Activated naive CD8-positive, alpha-beta T cell treated with anti-CD3 and anti-CD28 coated beads, Interleukin-2, amount 50 U/mL, for 24 hours (primary cell): ENCODE results near the gene SASH1.

Experiments used
- ATAC-seq: fragments of 150-1000 bp; cut with Tn5 transposase; one replicate; pipeline ENCODE4 v1.10.0; 2021
- DNase-seq: peaks from one replicate; pipeline ENCODE4 v3.0.0; 2021
- H3K27ac Mint-ChIP-seq: one replicate; pipeline ENCODE4 v1.8.0; 2021; ENCODE audit warnings: mild to moderate bottlenecking, mixed read lengths
- H3K27me3 Mint-ChIP-seq: one replicate; pipeline ENCODE4 v1.8.0; 2021; ENCODE audit warnings: mixed read lengths
- H3K36me3 Mint-ChIP-seq: one replicate; pipeline ENCODE4 v1.8.0; 2021; ENCODE audit warnings: low read depth, mixed read lengths
- H3K4me1 Mint-ChIP-seq: one replicate; pipeline ENCODE4 v1.8.0; 2021; ENCODE audit warnings: mixed read lengths
- H3K4me3 Mint-ChIP-seq: one replicate; pipeline ENCODE4 v1.8.0; 2021; ENCODE audit warnings: mild to moderate bottlenecking, moderate library complexity, mixed read lengths
- H3K9me3 Mint-ChIP-seq: one replicate; pipeline ENCODE4 v1.8.0; 2021; ENCODE audit warnings: mixed read lengths

The SASH1 gene

DNA sequence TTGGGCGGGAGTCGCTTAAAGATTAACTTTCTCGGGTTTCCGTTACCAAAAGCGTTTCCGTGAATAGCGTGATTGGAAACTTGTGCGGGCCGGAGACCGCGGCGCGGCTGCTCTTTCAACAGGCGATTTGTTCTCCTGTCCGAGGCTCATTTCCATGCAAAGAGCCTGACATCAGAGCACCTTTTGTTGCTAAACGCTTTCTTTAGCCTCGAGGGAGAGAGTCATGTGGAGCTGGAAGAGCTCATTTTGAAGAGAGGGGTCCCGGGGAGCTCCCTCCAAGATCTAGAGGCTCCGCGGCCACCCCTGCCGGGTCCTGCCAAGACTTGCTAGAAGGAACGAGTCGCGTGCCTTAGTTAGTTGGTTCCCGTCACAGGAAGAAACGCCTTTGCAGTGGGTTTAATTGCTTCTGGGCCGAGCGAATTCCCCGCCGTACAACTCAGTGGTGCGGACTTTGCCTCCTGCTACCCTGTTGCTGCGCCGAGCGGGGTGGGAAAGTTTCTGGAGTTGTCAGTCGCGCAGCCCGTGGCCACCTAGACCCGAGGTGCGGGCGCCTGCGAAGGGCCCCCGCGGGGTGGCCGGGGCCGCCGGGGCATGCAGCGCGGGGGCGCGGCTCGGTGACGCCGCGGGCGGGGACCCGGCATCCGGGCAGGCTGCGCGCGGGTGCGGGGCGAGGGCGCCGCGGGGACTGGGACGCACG is at the start of gene SASH1:
Gene SASH1, plus strand, starts transcription at position 489 of the 697 bp plus-strand sequence. CDS start 230 bp downstream, outside the sequence.
- peak; percentile 13 for DNase-seq
- Mint-ChIP-seq H3K4me1 (peaks cover 7% of the 10 kb centered on the region), H3K4me3 (peak within 1 kb of the TSS; percentile 63), H3K36me3 (no peaks in the 10 kb centered on the region), H3K27me3 (peaks cover 59% of the 10 kb centered on the region), H3K27ac (no peak within 1 kb of the TSS), H3K9me3 (no peaks in the 10 kb centered on the region)
- peak; percentile 36 for ATAC-seq

DNA sequence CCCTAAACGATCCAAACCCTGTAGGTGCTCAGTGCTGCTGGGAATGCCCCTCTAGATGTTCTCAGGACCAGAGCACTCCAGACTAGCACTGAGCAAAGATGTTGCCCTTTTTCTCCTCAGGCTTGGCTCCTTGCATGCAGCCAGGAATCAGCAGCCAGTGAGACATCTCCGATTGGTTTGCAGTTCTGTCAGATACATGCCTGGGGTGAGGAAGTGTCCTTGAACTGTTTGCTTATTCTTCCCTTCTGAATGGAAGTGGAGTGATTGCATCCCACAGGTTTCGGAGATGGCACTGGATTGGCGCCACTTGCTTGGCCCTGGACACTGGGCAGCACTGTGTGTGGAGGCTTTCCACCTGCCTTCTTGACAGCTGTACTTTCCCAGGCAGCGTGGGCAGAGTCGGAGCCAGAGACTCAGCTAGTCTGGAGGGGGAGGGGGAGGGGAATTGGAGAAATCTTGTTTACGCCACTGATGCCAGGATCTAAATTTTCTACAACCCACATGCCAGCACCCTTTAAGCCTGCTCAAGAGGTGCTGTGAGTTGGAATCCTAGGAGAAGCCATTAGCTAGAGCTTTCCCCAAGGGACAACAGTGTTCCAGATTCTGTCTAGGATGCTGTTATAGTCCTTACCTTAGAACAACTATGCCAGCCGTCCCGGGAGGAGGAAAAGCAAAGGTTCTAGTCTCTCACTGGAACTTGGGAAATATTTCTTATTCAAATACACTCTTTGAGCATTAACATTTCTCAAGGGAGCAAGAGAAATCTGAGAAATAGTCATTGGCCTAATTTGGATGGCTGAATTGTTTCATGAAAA is 49.2 kb upstream of the SASH1 start:
- no peak overlapping the region for H3K27ac Mint-ChIP-seq
- no peaks in the 10 kb centered on the region for H3K36me3 Mint-ChIP-seq
- H3K9me3 Mint-ChIP-seq: no peaks in the 10 kb centered on the region
- ATAC-seq: peak; percentile 20
- H3K4me3 Mint-ChIP-seq: no peak overlapping the region
- peaks cover 9% of the 10 kb centered on the region for H3K27me3 Mint-ChIP-seq
- DNase-seq: no peak
- no peaks in the 10 kb centered on the region for H3K4me1 Mint-ChIP-seq

DNA sequence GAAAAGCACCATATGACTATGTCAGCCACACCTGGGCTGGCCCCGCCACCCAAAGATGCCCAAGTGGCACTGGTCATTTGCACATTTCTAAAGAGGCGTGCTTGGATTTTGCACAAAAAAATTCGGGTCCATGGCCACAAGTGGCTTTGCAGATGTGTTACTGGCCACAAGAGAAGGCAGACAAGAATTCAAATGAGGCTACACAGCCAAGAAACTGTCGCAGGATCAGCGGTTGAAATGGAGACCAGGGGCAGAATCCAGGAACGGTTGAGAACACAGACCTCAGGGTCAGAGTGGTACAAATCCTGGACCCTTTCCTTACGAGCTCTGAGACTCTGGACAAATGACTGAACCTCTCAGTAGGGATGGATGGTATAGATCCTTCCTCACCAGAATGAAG is 48.6 kb upstream of the SASH1 start:
- Mint-ChIP-seq H3K36me3 (no peaks in the 10 kb centered on the region), H3K4me1 (no peaks in the 10 kb centered on the region), H3K27me3 (peaks cover 9% of the 10 kb centered on the region), H3K4me3 (no peak overlapping the region), H3K27ac (no peak overlapping the region), H3K9me3 (no peaks in the 10 kb centered on the region)
- ATAC-seq: no peak
- DNase-seq: no peak

DNA sequence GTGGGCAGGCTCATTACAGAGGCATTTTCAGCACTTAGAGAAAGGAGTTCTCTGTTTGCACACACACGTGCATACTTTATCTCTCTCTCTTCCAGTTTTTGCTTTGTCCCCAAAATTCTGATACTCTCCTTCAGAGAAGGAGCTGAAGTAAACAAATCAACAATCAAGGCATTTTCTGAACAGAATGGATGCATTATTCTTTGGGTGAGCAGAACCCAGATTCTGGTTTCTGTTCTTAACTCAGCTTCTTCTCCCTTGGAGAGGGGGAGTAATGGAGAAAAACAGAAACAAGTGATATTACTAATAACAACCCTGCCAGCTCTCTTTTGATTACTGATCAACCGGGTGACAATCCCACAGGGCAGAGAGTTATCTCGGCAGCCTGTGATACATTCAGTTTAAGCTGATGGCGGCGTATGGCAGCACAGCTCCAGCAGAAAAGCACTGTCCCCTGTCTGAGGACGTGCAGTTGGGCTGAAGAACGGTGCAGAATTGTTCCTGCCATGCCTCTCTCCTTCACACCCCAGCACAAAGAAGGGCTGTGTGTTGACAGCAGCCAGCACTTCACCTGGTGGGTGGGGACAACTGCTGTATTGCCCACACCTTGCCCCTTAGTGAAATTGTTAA is 47.3 kb upstream of the SASH1 start:
- no peaks in the 10 kb centered on the region for H3K9me3 Mint-ChIP-seq
- H3K4me1 Mint-ChIP-seq: no peaks in the 10 kb centered on the region
- no peak for ATAC-seq
- H3K4me3 Mint-ChIP-seq: no peak overlapping the region
- H3K27me3 Mint-ChIP-seq: peaks cover 5% of the 10 kb centered on the region
- no peak overlapping the region for H3K27ac Mint-ChIP-seq
- no peaks in the 10 kb centered on the region for H3K36me3 Mint-ChIP-seq
- DNase-seq: no peak

DNA sequence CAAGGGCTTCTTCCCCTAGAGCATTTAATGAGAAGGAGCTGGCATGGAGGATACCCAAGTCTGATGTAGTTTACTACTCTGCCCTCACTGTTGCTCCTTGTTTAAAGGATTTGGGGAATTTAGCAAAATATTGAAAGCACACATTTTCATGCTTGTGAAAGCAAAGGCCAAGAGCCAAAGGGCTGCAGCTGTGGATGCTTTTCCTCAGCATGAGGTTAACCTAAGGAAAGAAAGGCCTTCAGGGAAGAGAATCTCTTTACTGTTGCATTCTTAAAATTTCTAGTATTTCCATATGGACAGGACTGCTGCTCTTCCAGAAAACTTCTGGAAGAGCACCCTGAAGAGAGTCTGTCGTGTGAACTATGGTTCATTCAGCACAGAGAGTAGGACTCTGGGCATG is 45.9 kb upstream of the SASH1 start:
- Mint-ChIP-seq H3K4me1 (no peaks in the 10 kb centered on the region), H3K27ac (no peak overlapping the region), H3K9me3 (no peaks in the 10 kb centered on the region), H3K4me3 (no peak overlapping the region), H3K36me3 (no peaks in the 10 kb centered on the region), H3K27me3 (peaks cover 8% of the 10 kb centered on the region)
- ATAC-seq (no peak), DNase-seq (no peak)

DNA sequence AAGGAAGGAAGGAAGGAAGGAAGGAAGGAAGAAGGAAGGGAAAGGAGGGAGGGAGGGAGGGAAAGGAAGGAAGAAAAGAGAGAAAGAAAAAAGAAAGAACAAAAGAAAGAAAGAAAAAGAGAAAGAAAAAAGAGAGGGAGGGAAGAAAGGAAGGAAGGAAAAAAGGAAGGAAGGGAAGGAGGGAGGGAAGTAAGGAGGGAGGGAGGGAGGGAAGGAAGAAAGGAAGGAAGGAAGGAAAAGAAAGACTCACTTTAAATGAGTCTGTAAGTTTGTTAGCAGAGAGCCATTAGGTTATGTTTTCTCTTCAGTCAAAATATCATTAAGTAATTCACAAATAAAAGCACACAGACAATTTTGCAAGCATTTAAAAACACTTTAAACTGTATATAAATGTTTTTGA is 44.0 kb upstream of the SASH1 start:
- Mint-ChIP-seq H3K4me3 (no peak overlapping the region), H3K4me1 (no peaks in the 10 kb centered on the region), H3K36me3 (no peaks in the 10 kb centered on the region), H3K27ac (no peak overlapping the region), H3K27me3 (peaks cover 8% of the 10 kb centered on the region), H3K9me3 (no peaks in the 10 kb centered on the region)
- ATAC-seq (no peak), DNase-seq (no peak)

DNA sequence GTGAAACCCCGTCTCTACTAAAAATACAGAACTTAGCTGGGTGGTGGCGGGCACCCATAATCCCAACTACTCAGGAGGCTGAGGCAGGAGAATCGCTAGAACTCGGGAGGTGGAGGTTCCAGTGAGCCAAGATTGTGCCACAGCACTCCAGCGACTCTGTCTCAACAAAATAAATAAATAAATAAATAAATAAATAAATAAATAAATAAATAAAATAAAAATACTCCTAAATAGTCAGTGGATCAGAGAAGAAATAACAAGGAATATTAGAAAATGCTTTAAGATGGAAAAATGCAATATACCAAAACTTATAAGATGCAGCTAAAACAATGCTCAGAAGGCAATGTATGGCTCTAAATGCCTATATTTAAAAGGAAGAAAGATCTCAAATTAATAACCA is 39.0 kb upstream of the SASH1 start:
- Mint-ChIP-seq H3K4me3 (no peak overlapping the region), H3K36me3 (no peaks in the 10 kb centered on the region), H3K27me3 (peaks cover 3% of the 10 kb centered on the region), H3K4me1 (no peaks in the 10 kb centered on the region), H3K9me3 (no peaks in the 10 kb centered on the region), H3K27ac (no peak overlapping the region)
- no peak for DNase-seq
- ATAC-seq: no peak

DNA sequence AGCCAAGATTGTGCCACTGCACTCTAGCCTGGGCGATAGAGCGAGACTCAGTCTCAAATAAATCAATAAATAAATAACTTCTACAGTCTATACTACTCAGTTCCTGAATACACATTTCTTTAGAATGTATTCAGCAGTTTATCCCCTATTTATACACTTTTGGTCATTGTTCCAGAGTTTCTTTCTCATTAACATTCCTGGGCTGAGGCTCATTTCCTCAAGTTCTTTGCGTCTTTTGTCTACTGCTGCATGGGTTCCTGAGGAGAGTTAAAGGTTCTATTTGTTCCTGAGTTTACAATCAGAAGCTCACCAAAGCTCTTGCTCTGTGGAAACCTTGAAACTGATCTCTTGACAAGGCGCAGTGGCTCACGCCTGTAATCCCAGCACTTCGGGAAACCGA is 37.7 kb upstream of the SASH1 start:
- Mint-ChIP-seq H3K4me1 (no peaks in the 10 kb centered on the region), H3K4me3 (no peak overlapping the region), H3K36me3 (no peaks in the 10 kb centered on the region), H3K9me3 (no peaks in the 10 kb centered on the region), H3K27me3 (peaks cover 3% of the 10 kb centered on the region), H3K27ac (no peak overlapping the region)
- ATAC-seq: no peak
- no peak for DNase-seq

DNA sequence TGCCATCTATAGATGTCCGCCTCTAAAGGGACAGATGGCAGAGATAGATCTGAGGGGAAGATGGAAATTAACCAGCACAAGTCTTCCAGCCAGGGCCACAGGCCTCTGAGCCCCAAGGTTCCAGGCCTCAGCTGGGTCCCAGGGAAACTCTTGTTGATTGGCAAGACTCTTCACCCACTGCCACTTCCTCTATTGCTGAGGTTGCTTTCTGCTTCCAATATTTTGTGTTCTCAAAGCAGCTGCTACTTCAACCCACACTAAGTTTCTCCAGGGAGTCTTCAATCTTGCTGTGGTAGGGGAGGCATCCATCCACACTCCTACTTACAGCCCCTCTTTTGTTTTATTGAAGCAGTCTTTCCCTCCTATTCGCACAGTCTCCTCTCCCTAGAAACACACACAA is 36.4 kb upstream of the SASH1 start:
- peaks cover 4% of the 10 kb centered on the region for H3K27me3 Mint-ChIP-seq
- H3K27ac Mint-ChIP-seq: no peak overlapping the region
- no peak overlapping the region for H3K4me3 Mint-ChIP-seq
- no peak for DNase-seq
- ATAC-seq: no peak
- H3K36me3 Mint-ChIP-seq: no peaks in the 10 kb centered on the region
- no peaks in the 10 kb centered on the region for H3K9me3 Mint-ChIP-seq
- H3K4me1 Mint-ChIP-seq: no peaks in the 10 kb centered on the region

DNA sequence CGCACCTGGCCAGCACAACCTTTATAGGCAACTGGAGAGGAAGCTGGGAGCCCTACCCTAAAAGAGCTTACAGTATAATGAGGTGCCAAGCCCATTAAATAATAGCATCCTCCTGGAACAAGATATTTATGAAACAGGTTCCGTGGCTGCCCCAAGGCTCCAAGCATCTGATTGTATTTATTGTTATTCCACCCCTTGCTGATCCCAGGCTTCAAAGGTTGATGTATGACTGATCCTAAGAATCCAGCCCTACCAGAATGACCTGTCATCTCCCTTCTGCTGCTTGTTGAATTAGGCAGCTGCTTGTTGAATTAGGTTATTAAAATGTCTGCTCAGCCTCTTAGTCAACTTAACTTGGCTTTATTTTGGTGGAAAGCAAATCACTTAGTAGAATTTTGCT is 35.2 kb upstream of the SASH1 start:
- Mint-ChIP-seq H3K27ac (no peak overlapping the region), H3K4me1 (no peaks in the 10 kb centered on the region), H3K4me3 (no peak overlapping the region), H3K9me3 (no peaks in the 10 kb centered on the region), H3K27me3 (peaks cover 4% of the 10 kb centered on the region), H3K36me3 (no peaks in the 10 kb centered on the region)
- DNase-seq: no peak
- ATAC-seq: no peak

DNA sequence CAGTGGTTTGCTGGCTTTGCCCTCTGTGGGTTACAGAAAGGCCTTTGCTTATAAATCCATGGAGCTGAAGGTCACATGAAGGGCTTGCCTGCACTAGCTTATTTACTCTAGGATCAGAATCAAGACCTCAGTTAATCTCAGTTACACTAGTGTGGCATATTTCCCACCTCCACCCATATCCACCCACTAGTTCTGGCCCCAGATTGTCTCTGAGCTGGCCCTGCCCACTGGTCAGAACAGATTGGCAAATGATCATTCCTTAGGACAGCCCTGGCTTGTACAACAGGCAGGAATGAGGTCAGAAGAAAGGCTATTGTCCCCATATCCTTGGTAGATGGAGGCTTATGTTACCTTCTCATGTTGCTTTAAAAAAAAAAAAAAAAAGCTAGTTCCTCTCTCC is 33.3 kb upstream of the SASH1 start:
- Mint-ChIP-seq H3K4me1 (no peaks in the 10 kb centered on the region), H3K4me3 (no peak overlapping the region), H3K27ac (no peak overlapping the region), H3K9me3 (no peaks in the 10 kb centered on the region), H3K36me3 (no peaks in the 10 kb centered on the region), H3K27me3 (peaks cover 4% of the 10 kb centered on the region)
- no peak for ATAC-seq
- DNase-seq: no peak

DNA sequence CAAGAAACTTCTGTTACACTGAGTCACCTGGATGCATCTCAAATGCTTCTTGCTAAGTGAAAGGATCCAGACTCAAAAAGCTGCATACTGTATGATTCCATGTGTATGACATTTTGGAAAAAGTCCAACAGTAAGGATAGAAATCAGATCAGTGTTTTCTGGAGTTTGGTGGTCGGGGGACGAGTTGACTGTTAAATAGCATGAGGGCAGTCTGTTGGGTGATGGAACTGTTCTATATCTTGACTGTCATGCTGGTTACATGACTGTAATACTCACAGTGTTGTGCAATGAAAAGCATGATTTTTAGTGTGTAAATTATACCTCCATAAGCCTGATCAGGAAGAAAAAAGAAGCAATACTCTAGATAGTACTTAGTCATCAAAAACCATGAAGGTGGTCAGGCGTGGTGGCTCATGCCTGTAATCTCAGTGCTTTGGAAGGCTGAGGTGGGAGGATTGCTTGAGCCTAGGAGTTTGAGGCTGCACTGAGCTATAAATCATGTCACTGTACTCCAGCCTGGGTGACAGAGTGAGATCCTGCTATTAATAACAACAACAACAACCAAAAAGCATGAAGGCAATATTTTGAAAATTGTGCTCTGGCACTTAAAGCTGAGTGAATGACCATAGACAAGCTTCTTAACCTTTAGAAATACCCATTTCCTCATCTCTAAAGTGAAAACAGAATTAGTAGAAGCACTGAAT is 30.5 kb upstream of the SASH1 start:
- Mint-ChIP-seq H3K4me1 (no peaks in the 10 kb centered on the region), H3K27ac (no peak overlapping the region), H3K36me3 (no peaks in the 10 kb centered on the region), H3K4me3 (no peak overlapping the region), H3K9me3 (no peaks in the 10 kb centered on the region), H3K27me3 (peaks cover 4% of the 10 kb centered on the region)
- DNase-seq (no peak), ATAC-seq (no peak)

DNA sequence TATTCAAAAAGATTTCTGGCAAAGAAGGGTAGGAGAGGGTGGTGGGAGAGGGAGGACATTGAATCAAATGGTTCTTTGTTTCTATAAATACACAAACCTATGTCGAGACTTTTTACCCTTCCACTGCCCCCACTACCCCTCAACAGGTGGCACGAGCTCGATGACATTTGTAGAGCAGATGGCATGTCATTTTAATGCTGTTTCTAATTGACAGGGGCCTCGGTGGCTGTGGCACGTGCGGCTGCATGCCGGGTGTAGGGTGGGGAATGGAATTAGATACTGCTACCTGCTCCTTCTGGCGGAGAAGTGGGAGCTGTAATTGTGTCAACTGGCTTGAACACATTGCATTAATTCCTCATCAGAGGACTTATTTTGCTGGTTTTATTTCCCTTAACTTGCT is 29.1 kb upstream of the SASH1 start:
- H3K9me3 Mint-ChIP-seq: no peaks in the 10 kb centered on the region
- H3K4me1 Mint-ChIP-seq: no peaks in the 10 kb centered on the region
- no peak overlapping the region for H3K27ac Mint-ChIP-seq
- H3K27me3 Mint-ChIP-seq: peaks cover 4% of the 10 kb centered on the region
- H3K36me3 Mint-ChIP-seq: no peaks in the 10 kb centered on the region
- ATAC-seq (no peak), DNase-seq (no peak)
- no peak overlapping the region for H3K4me3 Mint-ChIP-seq

DNA sequence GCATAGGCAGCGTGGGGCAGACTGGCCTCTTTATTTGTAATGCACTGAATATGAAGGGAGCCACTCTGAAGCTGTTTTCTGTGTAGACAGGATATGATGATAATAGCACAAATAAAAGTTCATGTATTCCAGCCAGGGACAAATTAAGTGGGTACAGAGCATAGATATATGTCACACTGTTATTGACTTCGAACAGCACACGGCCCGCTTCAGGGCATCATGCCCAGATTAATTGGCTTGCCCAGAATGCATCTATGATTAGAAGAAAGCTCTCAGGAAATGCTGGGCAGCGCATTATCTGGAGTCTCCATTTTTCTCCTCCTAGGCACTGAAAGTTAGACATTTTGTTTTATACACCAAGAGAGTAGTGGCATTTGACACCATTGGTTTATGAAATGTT is 26.3 kb upstream of the SASH1 start:
- Mint-ChIP-seq H3K36me3 (no peaks in the 10 kb centered on the region), H3K9me3 (no peaks in the 10 kb centered on the region)
- ATAC-seq: no peak

More for the DNA sequence above, 26.3 kb upstream of the SASH1 start:
- DNase-seq: no peak
- H3K27me3 Mint-ChIP-seq: no peaks in the 10 kb centered on the region
- H3K4me1 Mint-ChIP-seq: no peaks in the 10 kb centered on the region
- no peak overlapping the region for H3K4me3 Mint-ChIP-seq
- H3K27ac Mint-ChIP-seq: no peak overlapping the region
